GM23338 (cell line): ENCODE measurements around the gene SEL1L3. TPM values are rescaled to one million over a fixed set of nuclear protein-coding genes. Genes with fewer than 3 reads are reported as not detected.

Experiments used
- ATAC-seq: fragments of 200-7000 bp; cut with Tn5 transposase; 3 replicates; pipeline ENCODE4 v1.9.1; 2020
- DNase-seq: peaks from one replicate; pipeline ENCODE4 v3.0.0-alpha.2; 2015; ENCODE audit warnings: low spot score
- H2AFZ ChIP-seq: fragments of 200-600 bp; sonication (generic); 2 replicates; pipeline ENCODE4 v1.8.0; 2016; ENCODE audit warnings: antibody characterized with exemption, mild to moderate bottlenecking, moderate library complexity
- H3F3A ChIP-seq: fragments of 200-600 bp; sonication (generic); replicated peaks from 2 replicates; pipeline ENCODE4 v1.8.0; 2017; ENCODE audit warnings: antibody characterized with exemption, mixed run types, low read depth
- H3K27ac ChIP-seq: fragments of 200-600 bp; sonication (generic); 2 replicates; pipeline ENCODE4 v1.6.1; 2016; ENCODE audit warnings: low read depth
- H3K27me3 ChIP-seq: fragments of 200-600 bp; sonication (generic); 2 replicates; pipeline ENCODE4 v1.8.0; 2016; ENCODE audit warnings: mild to moderate bottlenecking, mixed run types, moderate library complexity; ENCODE audit not compliant: insufficient read depth
- H3K36me3 ChIP-seq: fragments of 200-600 bp; sonication (generic); 2 replicates; pipeline ENCODE4 v1.8.0; 2016; ENCODE audit warnings: mild to moderate bottlenecking; ENCODE audit not compliant: insufficient read depth
- H3K4me1 ChIP-seq: fragments of 200-600 bp; sonication (generic); 2 replicates; pipeline ENCODE4 v1.8.0; 2016; ENCODE audit warnings: mild to moderate bottlenecking, moderate library complexity; ENCODE audit not compliant: insufficient read depth
- H3K4me2 ChIP-seq: fragments of 200-600 bp; sonication (generic); 2 replicates; pipeline ENCODE4 v1.7.1; 2017; ENCODE audit warnings: mixed run types
- H3K4me3 ChIP-seq: fragments of 200-600 bp; sonication (generic); 2 replicates; pipeline ENCODE4 v1.6.1; 2016; ENCODE audit warnings: mixed run types
- H3K79me2 ChIP-seq: fragments of 200-600 bp; sonication (generic); replicated peaks from 2 replicates; pipeline ENCODE4 v1.8.0; 2017; ENCODE audit warnings: mild to moderate bottlenecking; ENCODE audit not compliant: insufficient read depth
- H3K9me2 ChIP-seq: fragments of 200-600 bp; sonication (generic); 2 replicates; pipeline ENCODE4 v1.8.0; 2017; ENCODE audit not compliant: insufficient read depth
- H4K20me1 ChIP-seq: fragments of 200-600 bp; sonication (generic); replicated peaks from 2 replicates; pipeline ENCODE4 v1.8.0; 2017; ENCODE audit warnings: mild to moderate bottlenecking; ENCODE audit not compliant: insufficient read depth
- H3K27ac Mint-ChIP-seq: 2 replicates; pipeline ENCODE4 v1.8.0; 2020; ENCODE audit warnings: inconsistent platforms, mild to moderate bottlenecking, moderate library complexity, mixed read lengths
- H3K27me3 Mint-ChIP-seq: 3 replicates; pipeline ENCODE4 v1.8.0; 2022; ENCODE audit warnings: low read depth, mild to moderate bottlenecking, moderate library complexity, mixed read lengths, inconsistent platforms; ENCODE audit not compliant: insufficient read depth, poor library complexity
- H3K36me3 Mint-ChIP-seq: 3 replicates; pipeline ENCODE4 v1.8.0; 2021; ENCODE audit warnings: low read depth, mild to moderate bottlenecking, inconsistent platforms, moderate library complexity, mixed read lengths
- H3K4me1 Mint-ChIP-seq: 3 replicates; pipeline ENCODE4 v1.8.0; 2020; ENCODE audit warnings: mild to moderate bottlenecking, inconsistent platforms, mixed read lengths
- H3K4me3 Mint-ChIP-seq: 3 replicates; pipeline ENCODE4 v1.8.0; 2021; ENCODE audit warnings: moderate library complexity, mild to moderate bottlenecking, inconsistent platforms, mixed read lengths
- H3K9me3 Mint-ChIP-seq: 3 replicates; pipeline ENCODE4 v1.8.0; 2020; ENCODE audit warnings: moderate library complexity, mild to moderate bottlenecking, inconsistent platforms, mixed read lengths
- CREB1 ChIP-seq: fragments of 250-450 bp; sonication (Bioruptor Pico); IDR thresholded peaks from 2 replicates; pipeline ENCODE4 v1.5.0; 2020; ENCODE audit warnings: low read depth, mild to moderate bottlenecking, moderate library complexity
- CTCF ChIP-seq, 2 experiments: fragments of 200-600 bp in 1 of 2; sonication (generic) in 1 of 2; conservative IDR thresholded peaks; 2 replicates each; pipeline versions ENCODE4 v1.5.1 to v1.6.1; 2016 to 2017; ENCODE audit warnings: antibody characterized with exemption in 2 of 2, low read depth in 2 of 2, mild to moderate bottlenecking in 2 of 2, moderate library complexity in 1 of 2
- EZH2 ChIP-seq: fragments of 200-600 bp; sonication (generic); IDR thresholded peaks from one replicate; pipeline ENCODE4 v1.8.0; 2017; ENCODE audit warnings: antibody characterized with exemption, mild to moderate bottlenecking, low read depth; ENCODE audit not compliant: unreplicated experiment
- EZH2phosphoT487 ChIP-seq: fragments of 200-600 bp; sonication (generic); IDR thresholded peaks from one replicate; pipeline ENCODE4 v1.8.1; 2018; ENCODE audit warnings: antibody characterized with exemption; ENCODE audit not compliant: unreplicated experiment
- JUNB ChIP-seq: IDR thresholded peaks from one replicate; pipeline ENCODE4 v1.6.1; 2016; ENCODE audit warnings: antibody characterized with exemption; ENCODE audit not compliant: unreplicated experiment
- NANOG ChIP-seq: IDR thresholded peaks from 2 replicates; pipeline ENCODE4 v1.6.1; 2016; ENCODE audit warnings: antibody characterized with exemption, borderline replicate concordance
- POLR2AphosphoS5 ChIP-seq: IDR thresholded peaks from 2 replicates; pipeline ENCODE4 v1.6.1; 2016; ENCODE audit warnings: antibody characterized with exemption, low read depth
- STAT1 ChIP-seq: IDR thresholded peaks from one replicate; pipeline ENCODE4 v1.6.1; 2016; ENCODE audit warnings: antibody characterized with exemption; ENCODE audit not compliant: unreplicated experiment
- ZNF114 ChIP-seq: fragments of 250-450 bp; sonication (Bioruptor Pico); IDR thresholded peaks from 2 replicates; pipeline ENCODE4 v1.5.0; 2020; ENCODE audit warnings: mild to moderate bottlenecking, moderate library complexity
- ZNF331 ChIP-seq: fragments of 250-450 bp; sonication (Bioruptor Pico); IDR thresholded peaks from 2 replicates; pipeline ENCODE4 v1.5.0; 2020; ENCODE audit warnings: low read depth, mild to moderate bottlenecking, moderate library complexity
- polyA plus RNA-seq: library from polyadenylated mRNA; unstranded; fragments of >200 nt; fragmentation: Nextera tagmentation; extraction: Ambion mirVana; gene quantifications from 2 replicates; pipeline ENCODE4 v1.2.1, GENCODE V29; 2016
- total RNA-seq: library from RNA; depleted of rRNA; stranded (reverse); fragments of >200 nt; shearing (Covaris generic); gene quantifications from 2 replicates; pipeline ENCODE4 v1.2.3, GENCODE V29; 2014
- TF ChIP-seq, protein P1 (sequence below): IDR thresholded peaks from one replicate; pipeline ENCODE4 v1.6.1; 2018; ENCODE audit warnings: antibody characterized with exemption; ENCODE audit not compliant: unreplicated experiment
- TF ChIP-seq, protein P2 (sequence below): fragments of 250-450 bp; sonication (Bioruptor Pico); IDR thresholded peaks from 2 replicates; pipeline ENCODE4 v1.5.0; 2020; ENCODE audit warnings: mild to moderate bottlenecking, moderate library complexity
- TF ChIP-seq, protein P3 (sequence below): IDR thresholded peaks from 2 replicates; pipeline ENCODE4 v1.6.1; 2016; ENCODE audit warnings: antibody characterized with exemption

The SEL1L3 gene
- total and polyA plus RNA-seq, 2 experiments from 2014 or later = 17.1 to 61.7 TPM

GRCh38 chr4:25755911-25756310 is 106.9 kb downstream of the SEL1L3 start:
- no peaks in the 10 kb centered on the region for H3K4me1 Mint-ChIP-seq
- Histone ChIP-seq H4K20me1 (no peaks in the 10 kb centered on the region), H3K9me2 (no peaks in the 10 kb centered on the region), H3K27ac (no peak overlapping the region), H3K79me2 (no peaks in the 10 kb centered on the region), H3K36me3 (peaks cover 8% of the 10 kb centered on the region), H2AFZ (no peak overlapping the region), H3K27me3 (no peaks in the 10 kb centered on the region), H3K4me1 (no peaks in the 10 kb centered on the region), H3K4me2 (no peak overlapping the region), H3F3A (0 out of 2 replicates have a peak, but pooled peaks cover 6% of the 10 kb centered on the region), H3K4me3 (no peak overlapping the region)
- no peak overlapping the region for H3K27ac Mint-ChIP-seq
- peaks cover 42% of the 10 kb centered on the region for H3K36me3 Mint-ChIP-seq
- H3K4me3 Mint-ChIP-seq = no peak overlapping the region
- no peak for ATAC-seq
- H3K9me3 Mint-ChIP-seq = no peaks in the 10 kb centered on the region
- TF ChIP-seq, protein P1, sequence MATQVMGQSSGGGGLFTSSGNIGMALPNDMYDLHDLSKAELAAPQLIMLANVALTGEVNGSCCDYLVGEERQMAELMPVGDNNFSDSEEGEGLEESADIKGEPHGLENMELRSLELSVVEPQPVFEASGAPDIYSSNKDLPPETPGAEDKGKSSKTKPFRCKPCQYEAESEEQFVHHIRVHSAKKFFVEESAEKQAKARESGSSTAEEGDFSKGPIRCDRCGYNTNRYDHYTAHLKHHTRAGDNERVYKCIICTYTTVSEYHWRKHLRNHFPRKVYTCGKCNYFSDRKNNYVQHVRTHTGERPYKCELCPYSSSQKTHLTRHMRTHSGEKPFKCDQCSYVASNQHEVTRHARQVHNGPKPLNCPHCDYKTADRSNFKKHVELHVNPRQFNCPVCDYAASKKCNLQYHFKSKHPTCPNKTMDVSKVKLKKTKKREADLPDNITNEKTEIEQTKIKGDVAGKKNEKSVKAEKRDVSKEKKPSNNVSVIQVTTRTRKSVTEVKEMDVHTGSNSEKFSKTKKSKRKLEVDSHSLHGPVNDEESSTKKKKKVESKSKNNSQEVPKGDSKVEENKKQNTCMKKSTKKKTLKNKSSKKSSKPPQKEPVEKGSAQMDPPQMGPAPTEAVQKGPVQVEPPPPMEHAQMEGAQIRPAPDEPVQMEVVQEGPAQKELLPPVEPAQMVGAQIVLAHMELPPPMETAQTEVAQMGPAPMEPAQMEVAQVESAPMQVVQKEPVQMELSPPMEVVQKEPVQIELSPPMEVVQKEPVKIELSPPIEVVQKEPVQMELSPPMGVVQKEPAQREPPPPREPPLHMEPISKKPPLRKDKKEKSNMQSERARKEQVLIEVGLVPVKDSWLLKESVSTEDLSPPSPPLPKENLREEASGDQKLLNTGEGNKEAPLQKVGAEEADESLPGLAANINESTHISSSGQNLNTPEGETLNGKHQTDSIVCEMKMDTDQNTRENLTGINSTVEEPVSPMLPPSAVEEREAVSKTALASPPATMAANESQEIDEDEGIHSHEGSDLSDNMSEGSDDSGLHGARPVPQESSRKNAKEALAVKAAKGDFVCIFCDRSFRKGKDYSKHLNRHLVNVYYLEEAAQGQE = no peak
- TF ChIP-seq STAT1 (no peak), EZH2phosphoT487 (no peak), JUNB (no peak), EZH2 (no peak), ZNF331 (CRISPR knock-in tag) (no peak), CTCF (conservative IDR thresholded peaks at IDR 0.05; ENCODE audit: low read depth in 2 of 2) (no peak), POLR2AphosphoS5 (no peak), ZNF114 (CRISPR knock-in tag) (no peak), NANOG (no peak), CREB1 (CRISPR knock-in tag) (no peak)
- TF ChIP-seq, protein P2, sequence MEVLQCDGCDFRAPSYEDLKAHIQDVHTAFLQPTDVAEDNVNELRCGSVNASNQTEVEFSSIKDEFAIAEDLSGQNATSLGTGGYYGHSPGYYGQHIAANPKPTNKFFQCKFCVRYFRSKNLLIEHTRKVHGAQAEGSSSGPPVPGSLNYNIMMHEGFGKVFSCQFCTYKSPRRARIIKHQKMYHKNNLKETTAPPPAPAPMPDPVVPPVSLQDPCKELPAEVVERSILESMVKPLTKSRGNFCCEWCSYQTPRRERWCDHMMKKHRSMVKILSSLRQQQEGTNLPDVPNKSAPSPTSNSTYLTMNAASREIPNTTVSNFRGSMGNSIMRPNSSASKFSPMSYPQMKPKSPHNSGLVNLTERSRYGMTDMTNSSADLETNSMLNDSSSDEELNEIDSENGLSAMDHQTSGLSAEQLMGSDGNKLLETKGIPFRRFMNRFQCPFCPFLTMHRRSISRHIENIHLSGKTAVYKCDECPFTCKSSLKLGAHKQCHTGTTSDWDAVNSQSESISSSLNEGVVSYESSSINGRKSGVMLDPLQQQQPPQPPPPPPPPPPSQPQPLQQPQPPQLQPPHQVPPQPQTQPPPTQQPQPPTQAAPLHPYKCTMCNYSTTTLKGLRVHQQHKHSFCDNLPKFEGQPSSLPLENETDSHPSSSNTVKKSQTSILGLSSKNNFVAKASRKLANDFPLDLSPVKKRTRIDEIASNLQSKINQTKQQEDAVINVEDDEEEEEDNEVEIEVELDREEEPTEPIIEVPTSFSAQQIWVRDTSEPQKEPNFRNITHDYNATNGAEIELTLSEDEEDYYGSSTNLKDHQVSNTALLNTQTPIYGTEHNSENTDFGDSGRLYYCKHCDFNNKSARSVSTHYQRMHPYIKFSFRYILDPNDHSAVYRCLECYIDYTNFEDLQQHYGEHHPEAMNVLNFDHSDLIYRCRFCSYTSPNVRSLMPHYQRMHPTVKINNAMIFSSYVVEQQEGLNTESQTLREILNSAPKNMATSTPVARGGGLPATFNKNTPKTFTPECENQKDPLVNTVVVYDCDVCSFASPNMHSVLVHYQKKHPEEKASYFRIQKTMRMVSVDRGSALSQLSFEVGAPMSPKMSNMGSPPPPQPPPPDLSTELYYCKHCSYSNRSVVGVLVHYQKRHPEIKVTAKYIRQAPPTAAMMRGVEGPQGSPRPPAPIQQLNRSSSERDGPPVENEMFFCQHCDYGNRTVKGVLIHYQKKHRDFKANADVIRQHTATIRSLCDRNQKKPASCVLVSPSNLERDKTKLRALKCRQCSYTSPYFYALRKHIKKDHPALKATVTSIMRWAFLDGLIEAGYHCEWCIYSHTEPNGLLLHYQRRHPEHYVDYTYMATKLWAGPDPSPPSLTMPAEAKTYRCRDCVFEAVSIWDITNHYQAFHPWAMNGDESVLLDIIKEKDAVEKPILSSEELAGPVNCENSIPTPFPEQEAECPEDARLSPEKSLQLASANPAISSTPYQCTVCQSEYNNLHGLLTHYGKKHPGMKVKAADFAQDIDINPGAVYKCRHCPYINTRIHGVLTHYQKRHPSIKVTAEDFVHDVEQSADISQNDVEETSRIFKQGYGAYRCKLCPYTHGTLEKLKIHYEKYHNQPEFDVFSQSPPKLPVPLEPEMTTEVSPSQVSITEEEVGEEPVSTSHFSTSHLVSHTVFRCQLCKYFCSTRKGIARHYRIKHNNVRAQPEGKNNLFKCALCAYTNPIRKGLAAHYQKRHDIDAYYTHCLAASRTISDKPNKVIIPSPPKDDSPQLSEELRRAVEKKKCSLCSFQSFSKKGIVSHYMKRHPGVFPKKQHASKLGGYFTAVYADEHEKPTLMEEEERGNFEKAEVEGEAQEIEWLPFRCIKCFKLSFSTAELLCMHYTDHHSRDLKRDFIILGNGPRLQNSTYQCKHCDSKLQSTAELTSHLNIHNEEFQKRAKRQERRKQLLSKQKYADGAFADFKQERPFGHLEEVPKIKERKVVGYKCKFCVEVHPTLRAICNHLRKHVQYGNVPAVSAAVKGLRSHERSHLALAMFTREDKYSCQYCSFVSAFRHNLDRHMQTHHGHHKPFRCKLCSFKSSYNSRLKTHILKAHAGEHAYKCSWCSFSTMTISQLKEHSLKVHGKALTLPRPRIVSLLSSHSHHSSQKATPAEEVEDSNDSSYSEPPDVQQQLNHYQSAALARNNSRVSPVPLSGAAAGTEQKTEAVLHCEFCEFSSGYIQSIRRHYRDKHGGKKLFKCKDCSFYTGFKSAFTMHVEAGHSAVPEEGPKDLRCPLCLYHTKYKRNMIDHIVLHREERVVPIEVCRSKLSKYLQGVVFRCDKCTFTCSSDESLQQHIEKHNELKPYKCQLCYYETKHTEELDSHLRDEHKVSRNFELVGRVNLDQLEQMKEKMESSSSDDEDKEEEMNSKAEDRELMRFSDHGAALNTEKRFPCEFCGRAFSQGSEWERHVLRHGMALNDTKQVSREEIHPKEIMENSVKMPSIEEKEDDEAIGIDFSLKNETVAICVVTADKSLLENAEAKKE = no peak
- TF ChIP-seq, protein P3, sequence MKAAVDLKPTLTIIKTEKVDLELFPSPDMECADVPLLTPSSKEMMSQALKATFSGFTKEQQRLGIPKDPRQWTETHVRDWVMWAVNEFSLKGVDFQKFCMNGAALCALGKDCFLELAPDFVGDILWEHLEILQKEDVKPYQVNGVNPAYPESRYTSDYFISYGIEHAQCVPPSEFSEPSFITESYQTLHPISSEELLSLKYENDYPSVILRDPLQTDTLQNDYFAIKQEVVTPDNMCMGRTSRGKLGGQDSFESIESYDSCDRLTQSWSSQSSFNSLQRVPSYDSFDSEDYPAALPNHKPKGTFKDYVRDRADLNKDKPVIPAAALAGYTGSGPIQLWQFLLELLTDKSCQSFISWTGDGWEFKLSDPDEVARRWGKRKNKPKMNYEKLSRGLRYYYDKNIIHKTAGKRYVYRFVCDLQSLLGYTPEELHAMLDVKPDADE = no peak
- peaks cover 3% of the 10 kb centered on the region for H3K27me3 Mint-ChIP-seq
- no peak for DNase-seq
